Ishikawa (cell line): ENCODE results near the gene CCNYL1.

Experiments
- CEBPB ChIP-seq: IDR thresholded peaks from 2 replicates; pipeline ENCODE4 v1.6.1; 2012
- CREB1 ChIP-seq: IDR thresholded peaks from 2 replicates; pipeline ENCODE4 v1.6.1; 2012; ENCODE audit warnings: low read depth
- EGR1 ChIP-seq: IDR thresholded peaks from 2 replicates; pipeline ENCODE4 v1.6.1; 2012
- EP300 ChIP-seq: IDR thresholded peaks from 2 replicates; pipeline ENCODE4 v1.6.1; 2012; ENCODE audit warnings: borderline replicate concordance
- FOXM1 ChIP-seq: IDR thresholded peaks from 2 replicates; pipeline ENCODE4 v1.6.1; 2012; ENCODE audit warnings: low read depth, borderline replicate concordance
- NFIC ChIP-seq: IDR thresholded peaks from 2 replicates; pipeline ENCODE4 v1.6.1; 2012
- RAD21 ChIP-seq: IDR thresholded peaks from 2 replicates; pipeline ENCODE4 v1.6.1; 2012; ENCODE audit warnings: low read depth
- TAF1 ChIP-seq: IDR thresholded peaks from 2 replicates; pipeline ENCODE4 v1.6.1; 2012; ENCODE audit warnings: low read depth, mild to moderate bottlenecking
- TCF12 ChIP-seq: IDR thresholded peaks from 2 replicates; pipeline ENCODE4 v1.6.1; 2012; ENCODE audit warnings: low read depth
- TEAD4 ChIP-seq: IDR thresholded peaks from 2 replicates; pipeline ENCODE4 v1.6.1; 2012
- USF1 ChIP-seq: IDR thresholded peaks from 2 replicates; pipeline ENCODE4 v1.6.1; 2012
- YY1 ChIP-seq: IDR thresholded peaks from 2 replicates; pipeline ENCODE4 v1.6.1; 2012; ENCODE audit warnings: low read depth
- ZBTB7A ChIP-seq: IDR thresholded peaks from 2 replicates; pipeline ENCODE4 v1.6.1; 2012; ENCODE audit warnings: low read depth
- TF ChIP-seq, protein P1 (sequence below): IDR thresholded peaks from 2 replicates; pipeline ENCODE4 v1.6.1; 2012
- TF ChIP-seq, protein P2 (sequence below): IDR thresholded peaks from 2 replicates; pipeline ENCODE4 v1.6.1; 2012; ENCODE audit warnings: low read depth, mild to moderate bottlenecking

The CCNYL1 gene

DNA sequence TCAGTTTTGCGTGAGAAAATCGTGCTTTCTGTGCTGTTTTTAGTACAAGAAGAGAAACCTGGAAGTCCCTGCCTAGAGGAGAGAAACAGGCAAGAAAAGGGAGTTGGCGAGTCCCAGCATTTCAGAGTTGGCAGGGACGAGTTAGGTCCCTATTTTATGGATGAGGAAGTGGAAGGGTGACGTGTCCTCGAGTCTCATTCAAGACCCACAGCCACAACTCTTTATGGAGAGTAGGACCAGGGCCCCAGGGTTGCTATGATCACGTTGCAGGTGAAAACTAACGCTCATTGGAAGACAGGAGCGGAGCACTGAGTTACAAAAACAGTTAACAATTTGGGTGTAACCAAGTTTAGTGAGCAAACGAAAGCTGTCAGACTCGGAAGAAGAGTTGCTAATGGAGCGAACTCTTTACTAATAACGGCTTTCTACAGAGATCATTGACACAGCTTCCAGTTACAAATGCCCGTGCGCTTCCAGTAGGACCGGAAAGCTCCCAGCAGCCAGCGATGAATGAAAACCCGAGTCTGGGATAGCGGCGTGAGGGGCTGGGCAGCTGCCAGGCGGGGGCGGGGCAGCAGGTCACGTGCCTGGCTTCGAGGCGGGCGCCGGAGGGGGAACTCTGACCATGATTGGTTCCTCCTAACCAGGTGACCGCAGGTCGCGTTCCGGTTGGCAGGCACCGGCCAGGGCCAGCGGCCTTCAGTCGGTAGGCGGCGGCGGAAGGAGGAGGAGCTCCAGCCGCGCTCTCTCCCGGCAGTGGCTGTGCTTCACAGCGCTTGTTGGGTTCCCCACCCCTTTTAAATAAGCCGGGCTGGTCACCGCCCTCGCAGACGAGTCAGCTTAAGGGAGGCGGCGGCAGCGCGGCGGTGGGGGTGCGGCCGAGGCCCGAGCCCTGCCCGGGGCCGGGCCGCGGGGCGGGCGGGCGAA lies at the start of gene CCNYL1:
Gene CCNYL1 (plus strand): TSS at position 827 of the 927 bp plus-strand sequence. CDS start 257 bp downstream, outside the sequence.
- TF ChIP-seq NFIC (peak; percentile 81), USF1 (peak; percentile 99), FOXM1 (no peak), ZBTB7A (no peak), TCF12 (no peak), YY1 (no peak), CREB1 (no peak), RAD21 (0 out of 2 replicates have a peak, but pooled peaks have one; percentile 1), EP300 (no peak), TEAD4 (no peak), TAF1 (peak; percentile 66; the same call in 1 of the 2 replicates), EGR1 (no peak), CEBPB (no peak)
- TF ChIP-seq, protein P1, sequence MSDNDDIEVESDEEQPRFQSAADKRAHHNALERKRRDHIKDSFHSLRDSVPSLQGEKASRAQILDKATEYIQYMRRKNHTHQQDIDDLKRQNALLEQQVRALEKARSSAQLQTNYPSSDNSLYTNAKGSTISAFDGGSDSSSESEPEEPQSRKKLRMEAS = peak; percentile 78
- TF ChIP-seq, protein P2, sequence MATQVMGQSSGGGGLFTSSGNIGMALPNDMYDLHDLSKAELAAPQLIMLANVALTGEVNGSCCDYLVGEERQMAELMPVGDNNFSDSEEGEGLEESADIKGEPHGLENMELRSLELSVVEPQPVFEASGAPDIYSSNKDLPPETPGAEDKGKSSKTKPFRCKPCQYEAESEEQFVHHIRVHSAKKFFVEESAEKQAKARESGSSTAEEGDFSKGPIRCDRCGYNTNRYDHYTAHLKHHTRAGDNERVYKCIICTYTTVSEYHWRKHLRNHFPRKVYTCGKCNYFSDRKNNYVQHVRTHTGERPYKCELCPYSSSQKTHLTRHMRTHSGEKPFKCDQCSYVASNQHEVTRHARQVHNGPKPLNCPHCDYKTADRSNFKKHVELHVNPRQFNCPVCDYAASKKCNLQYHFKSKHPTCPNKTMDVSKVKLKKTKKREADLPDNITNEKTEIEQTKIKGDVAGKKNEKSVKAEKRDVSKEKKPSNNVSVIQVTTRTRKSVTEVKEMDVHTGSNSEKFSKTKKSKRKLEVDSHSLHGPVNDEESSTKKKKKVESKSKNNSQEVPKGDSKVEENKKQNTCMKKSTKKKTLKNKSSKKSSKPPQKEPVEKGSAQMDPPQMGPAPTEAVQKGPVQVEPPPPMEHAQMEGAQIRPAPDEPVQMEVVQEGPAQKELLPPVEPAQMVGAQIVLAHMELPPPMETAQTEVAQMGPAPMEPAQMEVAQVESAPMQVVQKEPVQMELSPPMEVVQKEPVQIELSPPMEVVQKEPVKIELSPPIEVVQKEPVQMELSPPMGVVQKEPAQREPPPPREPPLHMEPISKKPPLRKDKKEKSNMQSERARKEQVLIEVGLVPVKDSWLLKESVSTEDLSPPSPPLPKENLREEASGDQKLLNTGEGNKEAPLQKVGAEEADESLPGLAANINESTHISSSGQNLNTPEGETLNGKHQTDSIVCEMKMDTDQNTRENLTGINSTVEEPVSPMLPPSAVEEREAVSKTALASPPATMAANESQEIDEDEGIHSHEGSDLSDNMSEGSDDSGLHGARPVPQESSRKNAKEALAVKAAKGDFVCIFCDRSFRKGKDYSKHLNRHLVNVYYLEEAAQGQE = no peak

GRCh38 chr2:207662203-207662602 lies 49.2 kb upstream of the CCNYL1 start:
- TF ChIP-seq EP300 = no peak
- TF ChIP-seq YY1 = no peak
- TF ChIP-seq, protein P1 = no peak
- no peak for TF ChIP-seq TCF12
- no peak for TF ChIP-seq USF1
- no peak for TF ChIP-seq CEBPB
- TF ChIP-seq CREB1 = no peak
- TF ChIP-seq FOXM1 = no peak
- TF ChIP-seq, protein P2 = no peak
- no peak for TF ChIP-seq TAF1
- TF ChIP-seq ZBTB7A = no peak
- no peak for TF ChIP-seq NFIC
- TF ChIP-seq RAD21 = no peak
- no peak for TF ChIP-seq TEAD4
- no peak for TF ChIP-seq EGR1

DNA sequence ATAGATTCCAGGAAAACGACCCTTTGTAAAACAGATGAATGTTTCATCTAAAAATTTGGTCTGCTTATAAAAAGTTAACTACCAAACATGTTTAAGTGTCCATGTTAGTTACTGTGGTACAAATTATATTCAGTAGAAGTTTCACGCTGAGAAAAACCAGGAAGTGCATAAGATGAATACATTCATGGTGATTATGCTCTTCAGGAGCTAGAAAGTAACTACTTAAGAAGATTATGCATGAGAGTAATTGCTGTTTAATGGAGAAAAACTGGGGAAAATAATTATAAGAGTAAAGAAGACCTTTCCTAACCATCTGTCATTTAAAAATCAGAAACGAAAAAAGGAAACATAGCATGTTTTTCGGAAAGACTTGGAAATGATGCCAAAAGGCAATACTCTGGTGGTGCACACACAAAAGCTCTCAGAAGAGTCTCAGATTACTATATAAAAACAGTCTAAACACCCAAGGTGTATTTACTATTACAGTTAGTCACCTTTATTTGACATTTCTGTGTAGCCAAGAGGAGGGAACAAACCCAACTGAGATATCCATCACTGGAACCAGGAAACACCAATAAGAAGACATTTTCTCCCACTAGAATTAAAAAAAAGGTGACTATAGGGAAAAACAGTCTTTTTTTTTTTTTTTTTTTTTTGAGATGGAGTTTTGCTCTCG lies 47.4 kb upstream of the CCNYL1 start:
- TF ChIP-seq EP300 (no peak), TCF12 (no peak), EGR1 (no peak), ZBTB7A (no peak), TAF1 (no peak), FOXM1 (peak; percentile 25; the same call in 1 of the 2 replicates), RAD21 (no peak)
- TF ChIP-seq, protein P2 = no peak
